NT2/D1 (cell line): ENCODE results near the gene CBX8.

Source experiments
- SUZ12 ChIP-seq: IDR thresholded peaks from 2 replicates; pipeline ENCODE4 v1.6.1; 2011; ENCODE audit not compliant: insufficient read length, insufficient read depth; ENCODE audit errors: extremely low read depth
- YY1 ChIP-seq: IDR thresholded peaks from 2 replicates; pipeline ENCODE4 v1.6.1; 2011; ENCODE audit not compliant: insufficient read length, insufficient read depth

DNA sequence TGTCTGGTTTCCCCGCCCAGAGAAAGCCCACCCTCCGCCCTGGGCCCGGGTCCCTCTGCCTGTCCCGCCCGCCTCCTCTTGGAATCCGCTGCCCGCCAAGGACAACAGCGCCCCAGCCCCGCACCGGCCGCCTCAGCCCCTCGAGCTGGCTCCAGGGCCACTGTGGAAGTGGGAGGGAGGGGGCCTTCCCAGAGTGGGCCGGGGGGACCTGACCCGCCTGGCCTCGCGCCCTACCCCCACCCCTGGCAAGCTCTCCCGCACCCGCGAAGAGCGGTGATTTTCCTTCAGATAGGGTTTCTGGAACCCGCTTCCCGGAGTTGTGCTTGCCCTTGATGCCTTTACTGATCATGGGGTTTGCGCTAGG lies 2.3 kb upstream of the CBX8 start:
- TF ChIP-seq YY1 = no peak
- peak; percentile 92 for TF ChIP-seq SUZ12
